K562 (cell line): ENCODE measurements around the gene FMO1. TPM values are rescaled to one million over a fixed set of nuclear protein-coding genes. Genes with fewer than 3 reads are reported as not detected.

ENCODE experiments used
- ATF6 ChIP-seq: sonication (generic); formaldehyde crosslinking; IDR thresholded peaks from 2 replicates; pipeline ENCODE4 v1.4.0; 2020; ENCODE audit warnings: mild to moderate bottlenecking, missing genetic modification reagents
- DPF2 ChIP-seq: fragments of 450-650 bp; IDR thresholded peaks from 2 replicates; pipeline ENCODE4 v1.6.1; 2016
- EHMT2 ChIP-seq: fragments of 450-650 bp; IDR thresholded peaks from 2 replicates; pipeline ENCODE4 v1.6.1; 2018; ENCODE audit warnings: antibody characterized with exemption
- HNRNPUL1 ChIP-seq: fragments of 200-400 bp; formaldehyde crosslinking; IDR thresholded peaks from 2 replicates; pipeline ENCODE4 v1.6.1; 2017; ENCODE audit warnings: low read length
- MEIS2 ChIP-seq: fragments of 450-650 bp; IDR thresholded peaks from 2 replicates; pipeline ENCODE4 v1.6.1; 2014; ENCODE audit warnings: mild to moderate bottlenecking; ENCODE audit not compliant: partially characterized antibody
- NFE2 ChIP-seq: IDR thresholded peaks from 2 replicates; pipeline ENCODE4 v1.6.1; 2014; ENCODE audit warnings: antibody characterized with exemption, low read depth
- PML ChIP-seq: IDR thresholded peaks from 2 replicates; pipeline ENCODE4 v1.6.1; 2012; ENCODE audit warnings: low read length, inconsistent platforms
- POLR3G ChIP-seq: IDR thresholded peaks from 2 replicates; pipeline ENCODE4 v1.6.1; 2011; ENCODE audit not compliant: insufficient read length, insufficient replicate concordance; ENCODE audit errors: extremely low read depth
- RAD21 ChIP-seq, 2 experiments: fragments of 250-450 bp in 1 of 2; fragments of 450-650 bp in 1 of 2; sonication (Bioruptor Pico) in 1 of 2; formaldehyde crosslinking in 1 of 2; IDR thresholded peaks in 1 of 2; conservative IDR thresholded peaks in 1 of 2; 2 replicates each; pipeline versions ENCODE4 v1.4.0 to v1.8.0; 2020 to 2022; ENCODE audit warnings: mild to moderate bottlenecking in 2 of 2, moderate library complexity in 1 of 2
- ZBTB7A ChIP-seq: IDR thresholded peaks from 2 replicates; pipeline ENCODE4 v1.6.1; 2011; ENCODE audit warnings: low read depth, mild to moderate bottlenecking, low read length, moderate library complexity, borderline replicate concordance; ENCODE audit not compliant: control insufficient read depth
- ZC3H8 ChIP-seq: fragments of 450-650 bp; IDR thresholded peaks from 2 replicates; pipeline ENCODE4 v1.6.1; 2017
- ZNF140 ChIP-seq: fragments of 250-450 bp; sonication (Bioruptor Pico); IDR thresholded peaks from 2 replicates; pipeline ENCODE4 v1.8.0; 2021; ENCODE audit warnings: moderate library complexity, mild to moderate bottlenecking, inconsistent platforms
- ZNF408 ChIP-seq: fragments of 250-450 bp; sonication (Bioruptor Pico); IDR thresholded peaks from 2 replicates; pipeline ENCODE4 v1.4.0; 2020; ENCODE audit warnings: low read depth, mild to moderate bottlenecking, moderate library complexity
- polyA plus RNA-seq, 8 experiments: library from polyadenylated mRNA; depleted of rRNA in 4 of 8; stranded (reverse) in 5 of 8; unstranded in 3 of 8; fragments of >200 nt; fragmentation: Nextera tagmentation in 2 of 8; fragmentation: Illumina TruSeq in 1 of 8; extraction: Ambion mirVana in 2 of 8; extraction: Trizol in 1 of 8; gene quantifications; 2 replicates each; pipeline versions ENCODE4 v1.2.1 to v1.2.3, GENCODE V29; 2011 to 2014; ENCODE audit warnings: inconsistent platforms in 1 of 8, missing spikeins in 1 of 8
- total RNA-seq, 7 experiments: library from RNA; depleted of rRNA in 6 of 7; stranded (reverse); fragments of >200 nt in 6 of 7; fragmentation: Illumina TruSeq in 2 of 7; extraction: Trizol in 2 of 7; gene quantifications; 2 replicates each; pipeline versions ENCODE4 v1.2.1 to v1.2.3, GENCODE V29; 2011 to 2021; ENCODE audit warnings: low replicate concordance in 1 of 7
- TF ChIP-seq, protein P1 (sequence below): fragments of 200-600 bp; sonication (generic); IDR thresholded peaks from one replicate; pipeline ENCODE4 v1.6.1; 2012; ENCODE audit warnings: mild to moderate bottlenecking, low read depth, low read length, inconsistent platforms
- TF ChIP-seq, protein P2 (sequence below): fragments of 200-800 bp; sonication (Bioruptor generic); IDR thresholded peaks from 2 replicates; pipeline ENCODE4 v1.6.1; 2017; ENCODE audit warnings: missing genetic modification characterization, missing compliant biosample characterization

FMO1 gene
- total and polyA plus RNA-seq, 9 of the 15 experiments (the other 6 are each of a cell fraction or from before 2014, with no cell fraction given), result not detected

DNA sequence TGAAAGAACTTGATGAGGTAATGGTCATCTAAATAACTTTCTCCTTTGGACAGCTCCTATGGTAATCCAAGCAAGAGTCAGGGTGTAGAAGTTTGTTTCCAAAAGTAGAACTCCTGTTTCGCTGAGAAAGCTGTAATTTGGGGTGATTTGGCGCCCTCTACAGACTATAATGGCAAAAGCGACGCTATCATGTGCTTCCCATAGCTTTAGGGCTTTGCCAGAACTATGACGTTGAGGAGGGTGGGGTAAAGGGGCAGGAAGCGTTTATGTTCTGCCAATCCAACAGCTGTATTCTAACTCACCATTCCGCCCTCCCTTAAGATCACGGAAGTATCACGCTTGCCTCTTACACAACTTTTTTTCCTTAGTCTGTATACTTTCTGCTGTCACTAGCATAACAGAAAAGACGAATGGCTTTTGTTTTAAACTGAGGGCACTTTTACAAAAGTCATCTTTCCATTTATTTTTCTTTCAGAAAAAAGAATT is 65.6 kb downstream of the FMO1 start, which contains the start of gene FMO4 (continued):
- TF ChIP-seq, protein P1, sequence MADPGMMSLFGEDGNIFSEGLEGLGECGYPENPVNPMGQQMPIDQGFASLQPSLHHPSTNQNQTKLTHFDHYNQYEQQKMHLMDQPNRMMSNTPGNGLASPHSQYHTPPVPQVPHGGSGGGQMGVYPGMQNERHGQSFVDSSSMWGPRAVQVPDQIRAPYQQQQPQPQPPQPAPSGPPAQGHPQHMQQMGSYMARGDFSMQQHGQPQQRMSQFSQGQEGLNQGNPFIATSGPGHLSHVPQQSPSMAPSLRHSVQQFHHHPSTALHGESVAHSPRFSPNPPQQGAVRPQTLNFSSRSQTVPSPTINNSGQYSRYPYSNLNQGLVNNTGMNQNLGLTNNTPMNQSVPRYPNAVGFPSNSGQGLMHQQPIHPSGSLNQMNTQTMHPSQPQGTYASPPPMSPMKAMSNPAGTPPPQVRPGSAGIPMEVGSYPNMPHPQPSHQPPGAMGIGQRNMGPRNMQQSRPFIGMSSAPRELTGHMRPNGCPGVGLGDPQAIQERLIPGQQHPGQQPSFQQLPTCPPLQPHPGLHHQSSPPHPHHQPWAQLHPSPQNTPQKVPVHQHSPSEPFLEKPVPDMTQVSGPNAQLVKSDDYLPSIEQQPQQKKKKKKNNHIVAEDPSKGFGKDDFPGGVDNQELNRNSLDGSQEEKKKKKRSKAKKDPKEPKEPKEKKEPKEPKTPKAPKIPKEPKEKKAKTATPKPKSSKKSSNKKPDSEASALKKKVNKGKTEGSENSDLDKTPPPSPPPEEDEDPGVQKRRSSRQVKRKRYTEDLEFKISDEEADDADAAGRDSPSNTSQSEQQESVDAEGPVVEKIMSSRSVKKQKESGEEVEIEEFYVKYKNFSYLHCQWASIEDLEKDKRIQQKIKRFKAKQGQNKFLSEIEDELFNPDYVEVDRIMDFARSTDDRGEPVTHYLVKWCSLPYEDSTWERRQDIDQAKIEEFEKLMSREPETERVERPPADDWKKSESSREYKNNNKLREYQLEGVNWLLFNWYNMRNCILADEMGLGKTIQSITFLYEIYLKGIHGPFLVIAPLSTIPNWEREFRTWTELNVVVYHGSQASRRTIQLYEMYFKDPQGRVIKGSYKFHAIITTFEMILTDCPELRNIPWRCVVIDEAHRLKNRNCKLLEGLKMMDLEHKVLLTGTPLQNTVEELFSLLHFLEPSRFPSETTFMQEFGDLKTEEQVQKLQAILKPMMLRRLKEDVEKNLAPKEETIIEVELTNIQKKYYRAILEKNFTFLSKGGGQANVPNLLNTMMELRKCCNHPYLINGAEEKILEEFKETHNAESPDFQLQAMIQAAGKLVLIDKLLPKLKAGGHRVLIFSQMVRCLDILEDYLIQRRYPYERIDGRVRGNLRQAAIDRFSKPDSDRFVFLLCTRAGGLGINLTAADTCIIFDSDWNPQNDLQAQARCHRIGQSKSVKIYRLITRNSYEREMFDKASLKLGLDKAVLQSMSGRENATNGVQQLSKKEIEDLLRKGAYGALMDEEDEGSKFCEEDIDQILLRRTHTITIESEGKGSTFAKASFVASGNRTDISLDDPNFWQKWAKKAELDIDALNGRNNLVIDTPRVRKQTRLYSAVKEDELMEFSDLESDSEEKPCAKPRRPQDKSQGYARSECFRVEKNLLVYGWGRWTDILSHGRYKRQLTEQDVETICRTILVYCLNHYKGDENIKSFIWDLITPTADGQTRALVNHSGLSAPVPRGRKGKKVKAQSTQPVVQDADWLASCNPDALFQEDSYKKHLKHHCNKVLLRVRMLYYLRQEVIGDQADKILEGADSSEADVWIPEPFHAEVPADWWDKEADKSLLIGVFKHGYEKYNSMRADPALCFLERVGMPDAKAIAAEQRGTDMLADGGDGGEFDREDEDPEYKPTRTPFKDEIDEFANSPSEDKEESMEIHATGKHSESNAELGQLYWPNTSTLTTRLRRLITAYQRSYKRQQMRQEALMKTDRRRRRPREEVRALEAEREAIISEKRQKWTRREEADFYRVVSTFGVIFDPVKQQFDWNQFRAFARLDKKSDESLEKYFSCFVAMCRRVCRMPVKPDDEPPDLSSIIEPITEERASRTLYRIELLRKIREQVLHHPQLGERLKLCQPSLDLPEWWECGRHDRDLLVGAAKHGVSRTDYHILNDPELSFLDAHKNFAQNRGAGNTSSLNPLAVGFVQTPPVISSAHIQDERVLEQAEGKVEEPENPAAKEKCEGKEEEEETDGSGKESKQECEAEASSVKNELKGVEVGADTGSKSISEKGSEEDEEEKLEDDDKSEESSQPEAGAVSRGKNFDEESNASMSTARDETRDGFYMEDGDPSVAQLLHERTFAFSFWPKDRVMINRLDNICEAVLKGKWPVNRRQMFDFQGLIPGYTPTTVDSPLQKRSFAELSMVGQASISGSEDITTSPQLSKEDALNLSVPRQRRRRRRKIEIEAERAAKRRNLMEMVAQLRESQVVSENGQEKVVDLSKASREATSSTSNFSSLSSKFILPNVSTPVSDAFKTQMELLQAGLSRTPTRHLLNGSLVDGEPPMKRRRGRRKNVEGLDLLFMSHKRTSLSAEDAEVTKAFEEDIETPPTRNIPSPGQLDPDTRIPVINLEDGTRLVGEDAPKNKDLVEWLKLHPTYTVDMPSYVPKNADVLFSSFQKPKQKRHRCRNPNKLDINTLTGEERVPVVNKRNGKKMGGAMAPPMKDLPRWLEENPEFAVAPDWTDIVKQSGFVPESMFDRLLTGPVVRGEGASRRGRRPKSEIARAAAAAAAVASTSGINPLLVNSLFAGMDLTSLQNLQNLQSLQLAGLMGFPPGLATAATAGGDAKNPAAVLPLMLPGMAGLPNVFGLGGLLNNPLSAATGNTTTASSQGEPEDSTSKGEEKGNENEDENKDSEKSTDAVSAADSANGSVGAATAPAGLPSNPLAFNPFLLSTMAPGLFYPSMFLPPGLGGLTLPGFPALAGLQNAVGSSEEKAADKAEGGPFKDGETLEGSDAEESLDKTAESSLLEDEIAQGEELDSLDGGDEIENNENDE, result no peak
- TF ChIP-seq EHMT2 (peak; percentile 79; the same call in 1 of the 2 replicates), ZC3H8 (no peak), PML (no peak), RAD21 (CRISPR knock-in tag; conservative IDR thresholded peaks at IDR 0.05 in 1 of 2, IDR thresholded peaks at IDR 0.05 in 1 of 2) (peak; percentile 39 to 69; a peak in 3 of 4 replicates), MEIS2 (peak; percentile 65), DPF2 (no peak), ZNF140 (no peak), NFE2 (no peak), ZNF408 (no peak), ATF6 (no peak), ZBTB7A (no peak), POLR3G (no peak), HNRNPUL1 (no peak)
- TF ChIP-seq, protein P2, sequence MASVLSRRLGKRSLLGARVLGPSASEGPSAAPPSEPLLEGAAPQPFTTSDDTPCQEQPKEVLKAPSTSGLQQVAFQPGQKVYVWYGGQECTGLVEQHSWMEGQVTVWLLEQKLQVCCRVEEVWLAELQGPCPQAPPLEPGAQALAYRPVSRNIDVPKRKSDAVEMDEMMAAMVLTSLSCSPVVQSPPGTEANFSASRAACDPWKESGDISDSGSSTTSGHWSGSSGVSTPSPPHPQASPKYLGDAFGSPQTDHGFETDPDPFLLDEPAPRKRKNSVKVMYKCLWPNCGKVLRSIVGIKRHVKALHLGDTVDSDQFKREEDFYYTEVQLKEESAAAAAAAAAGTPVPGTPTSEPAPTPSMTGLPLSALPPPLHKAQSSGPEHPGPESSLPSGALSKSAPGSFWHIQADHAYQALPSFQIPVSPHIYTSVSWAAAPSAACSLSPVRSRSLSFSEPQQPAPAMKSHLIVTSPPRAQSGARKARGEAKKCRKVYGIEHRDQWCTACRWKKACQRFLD (CRISPR knock-in tag), result no peak
